Cardiac fibroblast (primary cell): ENCODE data around the gene MCF2L2.

Source experiments
- DNase-seq, 2 donors: peaks; one replicate each; pipeline versions ENCODE4 v3.0.0 to v3.0.0-alpha.2; 2010; ENCODE audit warnings: low read depth in 2 of 2
- H3K4me3 ChIP-seq, 2 donors: replicated peaks in 1 of 2; 1 replicate in 1 of 2; 2 replicates in 1 of 2; pipeline ENCODE4 v1.5.1; 2011; ENCODE audit warnings: low read depth in 2 of 2, low read length in 2 of 2, mild to moderate bottlenecking in 2 of 2, moderate library complexity in 1 of 2
- CTCF ChIP-seq: IDR thresholded peaks from one replicate; pipeline ENCODE4 v1.5.1; 2011; ENCODE audit warnings: low read depth, mild to moderate bottlenecking, low read length, inconsistent platforms

MCF2L2 gene

GRCh38 chr3:183208800-183209199, 219.6 kb downstream of the MCF2L2 start:
- DNase-seq: no peak
- no peak for TF ChIP-seq CTCF
- no peak overlapping the region for H3K4me3 ChIP-seq

- no peak for TF ChIP-seq CTCF
- H3K4me3 ChIP-seq: no peak overlapping the region
- no peak for DNase-seq
Observed at GRCh38 chr3:183208260-183208659, 220.2 kb downstream of the MCF2L2 start.

- no peak overlapping the region for H3K4me3 ChIP-seq
- DNase-seq: no peak
- TF ChIP-seq CTCF: no peak
Observed at GRCh38 chr3:183203670-183204069, 224.7 kb downstream of the MCF2L2 start.

- no peak overlapping the region for H3K4me3 ChIP-seq
- TF ChIP-seq CTCF: no peak
- DNase-seq: peak in 1 of 2 donors; percentile 6
Observed at GRCh38 chr3:183202004-183202722, 226.3 kb downstream of the MCF2L2 start.

GRCh38 chr3:183198939-183199338, 229.5 kb downstream of the MCF2L2 start:
- no peak for DNase-seq
- no peak for TF ChIP-seq CTCF
- H3K4me3 ChIP-seq: no peak overlapping the region

- no peak overlapping the region for H3K4me3 ChIP-seq
- no peak for DNase-seq
- TF ChIP-seq CTCF: no peak
Observed at GRCh38 chr3:183197734-183198133, 230.7 kb downstream of the MCF2L2 start.

GRCh38 chr3:183195266-183195665, 233.2 kb downstream of the MCF2L2 start:
- no peak for DNase-seq
- no peak overlapping the region for H3K4me3 ChIP-seq
- no peak for TF ChIP-seq CTCF
